ENCODE data around the gene MKRN2. TPM values are rescaled to one million over a fixed set of nuclear protein-coding genes. Genes with fewer than 3 reads are reported as not detected.

MKRN2 gene
- total RNA-seq, 1 donor from 2014 or later: 55.6 TPM

DNA sequence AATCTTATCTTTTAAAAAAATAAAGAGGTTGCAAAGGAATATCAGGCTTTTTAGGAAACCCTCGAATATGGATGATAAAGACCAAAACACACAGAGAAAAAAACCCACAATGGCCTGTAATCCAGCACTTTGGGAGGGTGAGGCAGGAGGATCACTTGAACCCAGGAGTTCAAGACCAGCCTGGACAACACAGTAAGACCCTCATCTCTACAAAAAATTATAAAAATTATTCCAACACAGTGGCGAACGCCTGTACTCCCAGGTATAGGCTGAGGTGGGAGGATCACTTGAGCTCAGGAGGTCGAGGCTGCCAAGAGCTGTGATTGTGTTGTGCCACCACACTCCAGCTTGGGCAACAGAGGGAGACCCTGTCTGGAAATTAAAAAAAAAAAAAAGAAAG is 76.2 kb downstream of the MKRN2 start:
- no peak for DNase-seq (ENCODE audit: low read depth)
- Histone ChIP-seq H3K4me3 (ENCODE audit: low read depth, low read length) (no peak overlapping the region), H3K27me3 (ENCODE audit: control insufficient read depth, insufficient read depth, low read length) (no peaks in the 10 kb centered on the region), H3K36me3 (ENCODE audit: control insufficient read depth, insufficient read depth, low read length) (no peaks in the 10 kb centered on the region)
- no peak for TF ChIP-seq CTCF (IDR thresholded peaks at IDR 0.05; ENCODE audit: insufficient read depth, low read length, poor library complexity, severe bottlenecking)

Other genes with a start within 250 kb of the MKRN2 start
- 8.4 and 11.4 TPM in 2 replicates for gene TSEN2, start 72.6 kb upstream of the MKRN2 start, total RNA-seq
- gene MKRN2OS, start 11.6 kb upstream of the MKRN2 start, total RNA-seq: 0.14 and 1.3 TPM in 2 replicates
- 55.8 and 56.9 TPM in 2 replicates for gene RAF1, start 107.0 kb downstream of the MKRN2 start, total RNA-seq
- 5.3 and 7.9 TPM in 2 replicates for gene TMEM40, start 202.2 kb downstream of the MKRN2 start, total RNA-seq
- gene CAND2, start 239.6 kb downstream of the MKRN2 start, total RNA-seq: 1.4 and 2.6 TPM in 2 replicates